Measurements from ENCODE around the gene KMT2C.
"Not testable (repeated sequence)": the region's sequence is repeated elsewhere in the genome, so short reads cannot be mapped to it uniquely, and the experiment has no call there.

KMT2C gene

GRCh38 chr7:152435384-152436110, at the start of gene KMT2C:
TSS of gene KMT2C (minus strand) at chr7:152436003. CDS start at chr7:152435786, 217 bp downstream.
- peak; percentile 20 to 35 for DNase-seq (ENCODE audit: low read depth in 1 of 2, low spot score in 1 of 2)

- DNase-seq (ENCODE audit: low read depth in 1 of 2, low spot score in 1 of 2) = no peak
Measured at GRCh38 chr7:152481082-152481481, 45.3 kb upstream of the KMT2C start.

- DNase-seq (ENCODE audit: low read depth in 1 of 2, low spot score in 1 of 2) = no peak
Measured at GRCh38 chr7:152480664-152481063, 44.9 kb upstream of the KMT2C start.

GRCh38 chr7:152479595-152479994, 43.8 kb upstream of the KMT2C start:
- no peak for DNase-seq (ENCODE audit: low read depth in 1 of 2, low spot score in 1 of 2)

GRCh38 chr7:152478140-152478539, 42.3 kb upstream of the KMT2C start:
- no peak for DNase-seq (ENCODE audit: low read depth in 1 of 2, low spot score in 1 of 2)

GRCh38 chr7:152477079-152477478, 41.3 kb upstream of the KMT2C start:
- no peak for DNase-seq (ENCODE audit: low read depth in 1 of 2, low spot score in 1 of 2)

- DNase-seq (ENCODE audit: low read depth in 1 of 2, low spot score in 1 of 2) = no peak
Measured at GRCh38 chr7:152476551-152476950, 40.7 kb upstream of the KMT2C start.

GRCh38 chr7:152471023-152471620, 35.3 kb upstream of the KMT2C start:
- not testable (repeated sequence) for DNase-seq (ENCODE audit: low read depth in 1 of 2, low spot score in 1 of 2)

- not testable (repeated sequence) for DNase-seq (ENCODE audit: low read depth in 1 of 2, low spot score in 1 of 2)
Measured at GRCh38 chr7:152470251-152471022, 34.6 kb upstream of the KMT2C start.

- DNase-seq (ENCODE audit: low read depth in 1 of 2, low spot score in 1 of 2) = not testable (repeated sequence)
Measured at GRCh38 chr7:152469576-152469975, 33.8 kb upstream of the KMT2C start.

GRCh38 chr7:152467225-152467624, 31.4 kb upstream of the KMT2C start:
- no peak for DNase-seq (ENCODE audit: low read depth in 1 of 2, low spot score in 1 of 2)

- no peak for DNase-seq (ENCODE audit: low read depth in 1 of 2, low spot score in 1 of 2)
Measured at GRCh38 chr7:152465119-152465387, 29.2 kb upstream of the KMT2C start.

GRCh38 chr7:152464312-152465118, 28.7 kb upstream of the KMT2C start:
- DNase-seq (ENCODE audit: low read depth in 1 of 2, low spot score in 1 of 2) = peak; percentile 43 to 60

- peak; percentile 100 for DNase-seq (ENCODE audit: low read depth in 1 of 2, low spot score in 1 of 2)
Measured at GRCh38 chr7:152463709-152464311, 28.0 kb upstream of the KMT2C start.

GRCh38 chr7:152462995-152463708, 27.3 kb upstream of the KMT2C start:
- DNase-seq (ENCODE audit: low read depth in 1 of 2, low spot score in 1 of 2) = no peak

- no peak for DNase-seq (ENCODE audit: low read depth in 1 of 2, low spot score in 1 of 2)
Measured at GRCh38 chr7:152459724-152460251, 24.0 kb upstream of the KMT2C start.

- DNase-seq (ENCODE audit: low read depth in 1 of 2, low spot score in 1 of 2) = no peak
Measured at GRCh38 chr7:152451356-152451755, 15.6 kb upstream of the KMT2C start.

- DNase-seq (ENCODE audit: low read depth in 1 of 2, low spot score in 1 of 2) = not testable (repeated sequence)
Measured at GRCh38 chr7:152445386-152446008, 9.7 kb upstream of the KMT2C start.

GRCh38 chr7:152443586-152443985, 7.8 kb upstream of the KMT2C start:
- no peak for DNase-seq (ENCODE audit: low read depth in 1 of 2, low spot score in 1 of 2)
